Kidney (tissue), 14 donors: Measurements from ENCODE around the gene RIN2. TPM values are rescaled to one million over a fixed set of nuclear protein-coding genes. Genes with fewer than 3 reads are reported as not detected.
A peak's percentile ranks its signal among the peaks of the same experiment; 100 is the strongest.

ENCODE experiments used
- DNase-seq, 5 donors: peaks; one replicate each; pipeline ENCODE4 v3.0.0-alpha.2; 2013 to 2020
- FAIRE-seq: peaks from 2 replicates; lab custom pipeline; 2012; peaks lifted over from hg19 to GRCh38; lab: Jason Lieb, UNC
- H3K27ac ChIP-seq, 2 donors: one replicate each; pipeline ENCODE4 v1.7.0; 2013; ENCODE audit warnings: low read depth in 2 of 2, low read length in 2 of 2, inconsistent platforms in 1 of 2
- H3K27me3 ChIP-seq: one replicate; pipeline ENCODE4 v1.7.1; 2013; ENCODE audit warnings: low read length, inconsistent platforms; ENCODE audit not compliant: control insufficient read depth, insufficient read depth
- H3K36me3 ChIP-seq, 3 donors: one replicate each; pipeline versions ENCODE4 v1.7.0 to v1.7.1; 2013; ENCODE audit warnings: low read length in 3 of 3, control low read depth in 1 of 3, inconsistent platforms in 1 of 3; ENCODE audit not compliant: insufficient read depth in 3 of 3, control insufficient read depth in 2 of 3
- H3K4me1 ChIP-seq, 3 donors: one replicate each; pipeline versions ENCODE4 v1.7.0 to v1.7.1; 2013; ENCODE audit warnings: low read length in 3 of 3, inconsistent platforms in 1 of 3, low read depth in 1 of 3; ENCODE audit not compliant: control insufficient read depth in 2 of 3, insufficient read depth in 2 of 3
- H3K4me3 ChIP-seq, 3 donors: one replicate each; pipeline versions ENCODE4 v1.7.0 to v1.8.1; 2013; ENCODE audit warnings: low read length in 3 of 3, control low read depth in 1 of 3, inconsistent platforms in 1 of 3
- H3K9ac ChIP-seq, 3 donors: one replicate each; pipeline versions ENCODE4 v1.7.0 to v1.7.1; 2013; ENCODE audit warnings: low read length in 3 of 3, control low read depth in 1 of 3, inconsistent platforms in 1 of 3
- H3K9me3 ChIP-seq, 3 donors: one replicate each; pipeline versions ENCODE4 v1.7.0 to v1.7.1; 2013; ENCODE audit warnings: low read length in 3 of 3, control low read depth in 1 of 3, inconsistent platforms in 1 of 3; ENCODE audit not compliant: control insufficient read depth in 2 of 3, insufficient read depth in 1 of 3
- intact Hi-C: fragments of 100-400 bp; cut with DNase I; formaldehyde crosslinking; loops from one replicate; pipeline ENCODE4 v1.11.1; 2022
- polyA plus RNA-seq: library from polyadenylated mRNA; stranded (reverse); fragments of 350-450 nt; fragmentation: Illumina TruSeq; extraction: RNeasy Lipid Tissue Mini Kit (QIAGEN cat#74804); gene quantifications from one replicate; pipeline ENCODE4 v1.2.3, GENCODE V29; 2014; ENCODE audit warnings: low read depth, low replicate concordance; ENCODE audit not compliant: insufficient read depth
- total RNA-seq: library from RNA; stranded (reverse); fragmentation: NEBNext Ultra II Directional; extraction: Animal tissue kit (Norgen Biotek cat#: 25700); gene quantifications from one replicate; pipeline ENCODE4 v1.2.1, GENCODE V29; 2021
- TF ChIP-seq, protein P1 (sequence below): IDR thresholded peaks from 3 replicates; pipeline ENCODE4 v1.5.1; 2012; ENCODE audit warnings: mild to moderate bottlenecking, moderate library complexity, borderline replicate concordance; ENCODE audit not compliant: insufficient read depth; ENCODE audit errors: extremely low read depth
- donor health status: control.
- donor health status: control.
- donor health status: control.
- donor health status: control.
- donor health status: control.
- donor health status: DM: yes; HTN: yes; CAD: no.
- donor health status: Normal renal cell carcinoma (clear cell type).

Gene RIN2
- total and polyA plus RNA-seq, 2 donors from 2014 or later, result 20.2 to 109 TPM

DNA sequence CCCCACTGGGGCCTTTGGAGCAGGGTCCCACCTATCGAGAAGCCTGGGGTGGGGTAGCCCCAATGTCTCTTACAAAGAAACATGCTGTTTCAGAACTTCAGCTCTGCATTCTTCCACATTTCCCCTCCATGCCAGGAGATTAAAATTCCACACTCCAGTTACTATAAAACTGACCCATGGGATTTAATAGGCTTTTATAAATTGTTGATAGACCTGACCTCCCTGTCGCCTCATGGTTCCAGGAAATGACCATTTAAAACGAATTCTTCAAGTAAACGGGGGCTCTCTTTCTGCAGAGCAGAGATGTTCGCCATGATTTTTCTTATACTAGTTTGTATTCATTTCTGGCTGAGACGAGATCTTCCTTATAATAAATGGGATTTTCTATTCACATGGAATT lies 19.3 kb downstream of the RIN2 start:
- Histone ChIP-seq H3K27me3 (no peaks in the 10 kb centered on the region), H3K36me3 (no peaks in the 10 kb centered on the region), H3K4me1 (peaks cover 16 to 29% (median 18%) of the 10 kb centered on the region in 3 donors), H3K4me3 (no peak overlapping the region), H3K9ac (no peak overlapping the region), H3K27ac (peak overlapping the region; percentile 52 to 67), H3K9me3 (no peaks in the 10 kb centered on the region)
- intact Hi-C loops, result no loop called here
- TF ChIP-seq, protein P1, sequence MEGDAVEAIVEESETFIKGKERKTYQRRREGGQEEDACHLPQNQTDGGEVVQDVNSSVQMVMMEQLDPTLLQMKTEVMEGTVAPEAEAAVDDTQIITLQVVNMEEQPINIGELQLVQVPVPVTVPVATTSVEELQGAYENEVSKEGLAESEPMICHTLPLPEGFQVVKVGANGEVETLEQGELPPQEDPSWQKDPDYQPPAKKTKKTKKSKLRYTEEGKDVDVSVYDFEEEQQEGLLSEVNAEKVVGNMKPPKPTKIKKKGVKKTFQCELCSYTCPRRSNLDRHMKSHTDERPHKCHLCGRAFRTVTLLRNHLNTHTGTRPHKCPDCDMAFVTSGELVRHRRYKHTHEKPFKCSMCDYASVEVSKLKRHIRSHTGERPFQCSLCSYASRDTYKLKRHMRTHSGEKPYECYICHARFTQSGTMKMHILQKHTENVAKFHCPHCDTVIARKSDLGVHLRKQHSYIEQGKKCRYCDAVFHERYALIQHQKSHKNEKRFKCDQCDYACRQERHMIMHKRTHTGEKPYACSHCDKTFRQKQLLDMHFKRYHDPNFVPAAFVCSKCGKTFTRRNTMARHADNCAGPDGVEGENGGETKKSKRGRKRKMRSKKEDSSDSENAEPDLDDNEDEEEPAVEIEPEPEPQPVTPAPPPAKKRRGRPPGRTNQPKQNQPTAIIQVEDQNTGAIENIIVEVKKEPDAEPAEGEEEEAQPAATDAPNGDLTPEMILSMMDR, result no peak
- DNase-seq (peak in 1 of 5 donors; percentile 73), FAIRE-seq (no peak)

DNA sequence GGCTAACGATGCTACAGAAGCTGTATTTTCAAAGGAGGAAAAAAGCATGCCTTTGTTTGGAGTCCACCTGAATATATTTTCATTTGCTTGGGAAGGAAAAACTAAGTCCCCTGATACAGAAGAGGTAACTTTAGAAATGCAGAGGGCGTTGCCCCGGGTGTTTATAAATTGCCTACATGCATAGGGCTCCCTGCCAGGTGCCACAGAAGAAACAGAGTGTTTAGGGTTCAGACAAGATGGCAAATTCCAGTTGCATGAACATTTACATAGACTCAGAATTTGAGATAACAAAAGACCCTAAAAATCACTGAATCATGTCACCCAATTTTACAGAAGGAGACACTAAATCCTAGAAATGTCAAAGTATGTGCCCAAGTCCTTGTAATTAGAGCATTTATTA lies 19.9 kb downstream of the RIN2 start:
- TF ChIP-seq, protein P1, result no peak
- Histone ChIP-seq H3K27ac (peak overlapping the region; percentile 5 to 67), H3K9ac (no peak overlapping the region), H3K4me1 (peaks cover 16 to 29% (median 18%) of the 10 kb centered on the region in 3 donors), H3K36me3 (no peaks in the 10 kb centered on the region), H3K4me3 (no peak overlapping the region), H3K27me3 (no peaks in the 10 kb centered on the region), H3K9me3 (no peaks in the 10 kb centered on the region)
- intact Hi-C loops, result no loop called here
- DNase-seq (no peak), FAIRE-seq (no peak)

DNA sequence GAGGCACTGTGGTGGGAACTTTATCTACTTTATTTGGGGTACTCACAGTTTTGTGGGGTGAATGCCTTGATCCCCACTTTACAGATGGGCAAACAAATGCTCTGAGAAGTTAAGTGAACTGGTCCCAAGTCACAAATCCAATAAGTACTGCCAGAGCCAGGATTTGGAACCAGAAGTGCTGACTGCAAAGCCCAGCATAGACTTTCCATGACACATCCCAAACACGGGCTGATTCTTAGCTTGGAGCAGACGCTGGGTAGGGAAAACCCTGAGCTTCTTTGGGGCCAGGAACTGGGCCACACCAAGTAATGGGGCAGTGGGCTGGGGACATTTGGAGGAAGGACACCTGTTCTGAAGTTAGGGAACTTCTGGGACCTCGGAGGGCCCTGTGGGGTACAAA lies 20.3 kb downstream of the RIN2 start:
- no peaks in the 10 kb centered on the region for H3K27me3 ChIP-seq
- H3K9me3 ChIP-seq, result no peaks in the 10 kb centered on the region
- intact Hi-C loops, result no loop called here
- H3K36me3 ChIP-seq, result no peaks in the 10 kb centered on the region
- FAIRE-seq (no peak), DNase-seq (no peak)
- H3K4me1 ChIP-seq, result peaks cover 16 to 25% (median 16%) of the 10 kb centered on the region in 3 donors
- H3K4me3 ChIP-seq, result no peak overlapping the region
- H3K27ac ChIP-seq, result no peak overlapping the region
- TF ChIP-seq, protein P1, result no peak
- no peak overlapping the region for H3K9ac ChIP-seq

DNA sequence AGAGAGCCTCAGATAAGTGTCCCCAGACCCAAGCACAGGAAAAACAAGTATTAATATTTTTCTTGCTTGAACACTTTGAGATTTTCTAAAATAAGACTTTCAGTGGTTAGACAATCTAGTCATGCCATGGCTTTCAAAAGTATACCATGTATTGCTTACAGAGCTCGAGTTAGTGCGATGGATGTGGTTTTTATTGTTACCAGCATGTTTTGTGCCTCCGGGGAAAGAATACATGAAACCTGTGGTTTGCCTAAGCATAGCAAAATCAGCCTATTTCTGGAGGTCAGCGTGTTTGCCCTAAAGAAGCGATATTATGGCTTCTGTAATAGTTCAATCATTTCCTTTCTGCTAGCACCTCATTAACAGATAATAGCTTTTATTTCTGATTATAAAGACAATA lies 21.6 kb downstream of the RIN2 start:
- no peak overlapping the region for H3K27ac ChIP-seq
- H3K4me1 ChIP-seq, result peaks cover 17 to 26% (median 24%) of the 10 kb centered on the region in 3 donors
- no peaks in the 10 kb centered on the region for H3K9me3 ChIP-seq
- DNase-seq (no peak), FAIRE-seq (no peak)
- H3K4me3 ChIP-seq, result no peak overlapping the region
- H3K9ac ChIP-seq, result no peak overlapping the region
- TF ChIP-seq, protein P1, result no peak
- H3K36me3 ChIP-seq, result no peaks in the 10 kb centered on the region
- intact Hi-C loops, result loop anchor here (10.0 kb wide), 2 partner anchors 85 to 215 kb away; no protein-coding TSS in a partner anchor
- no peaks in the 10 kb centered on the region for H3K27me3 ChIP-seq
